HepG2 (cell line): ENCODE results near the gene TMEM86B. TPM values are rescaled to one million over a fixed set of nuclear protein-coding genes. Genes with fewer than 3 reads are reported as not detected.
A peak's percentile ranks its signal among the peaks of the same experiment; 100 is the strongest.

ENCODE experiments used
- ASH2L ChIP-seq: fragments of 300-600, 200-600 bp; sonication (generic); IDR thresholded peaks from 2 replicates; pipeline ENCODE4 v1.7.0; 2017; ENCODE audit warnings: low read depth, mild to moderate bottlenecking, moderate library complexity, mixed read lengths, low read length; ENCODE audit not compliant: insufficient read length
- ERF ChIP-seq: IDR thresholded peaks from 2 replicates; pipeline ENCODE4 v1.6.1; 2018; ENCODE audit warnings: missing biosample characterization, missing genetic modification reagents
- FOXK1 ChIP-seq: sonication (generic); formaldehyde crosslinking; IDR thresholded peaks from 2 replicates; pipeline ENCODE4 v1.4.0; 2020; ENCODE audit warnings: low read depth, missing genetic modification reagents, borderline replicate concordance
- HDAC1 ChIP-seq: sonication (generic); formaldehyde crosslinking; IDR thresholded peaks from 2 replicates; pipeline ENCODE4 v1.5.1; 2020; ENCODE audit warnings: mild to moderate bottlenecking, missing genetic modification reagents
- HNF4G ChIP-seq, 2 experiments: sonication (generic) in 1 of 2; formaldehyde crosslinking in 1 of 2; IDR thresholded peaks; 2 replicates each; pipeline versions ENCODE4 v1.4.0 to v1.6.1; 2011 to 2020; ENCODE audit warnings: borderline replicate concordance in 2 of 2, low read depth in 2 of 2, mild to moderate bottlenecking in 2 of 2, low read length in 1 of 2, missing genetic modification reagents in 1 of 2, moderate library complexity in 1 of 2
- MED1 ChIP-seq: sonication (generic); formaldehyde crosslinking; IDR thresholded peaks from 2 replicates; pipeline ENCODE4 v1.4.0; 2020; ENCODE audit warnings: missing genetic modification reagents
- MIXL1 ChIP-seq: IDR thresholded peaks from 2 replicates; pipeline ENCODE4 v1.6.1; 2016
- PITX1 ChIP-seq: sonication (generic); formaldehyde crosslinking; IDR thresholded peaks from 2 replicates; pipeline ENCODE4 v1.5.1; 2020; ENCODE audit warnings: mild to moderate bottlenecking, missing genetic modification reagents
- POLR2AphosphoS2 ChIP-seq: IDR thresholded peaks from 2 replicates; pipeline ENCODE4 v1.6.1; 2011; ENCODE audit warnings: low read depth, low read length, improper control_type of control experiment
- TBP ChIP-seq: sonication (generic); formaldehyde crosslinking; IDR thresholded peaks from 2 replicates; pipeline ENCODE4 v1.5.0; 2020; ENCODE audit warnings: missing genetic modification reagents
- TFE3 ChIP-seq: IDR thresholded peaks from 2 replicates; pipeline ENCODE4 v1.6.1; 2016
- ZHX2 ChIP-seq, 2 experiments: sonication (generic) in 1 of 2; formaldehyde crosslinking in 1 of 2; IDR thresholded peaks; 2 replicates each; pipeline versions ENCODE4 v1.6.1 to v1.9.0; 2014 to 2022; ENCODE audit warnings: antibody characterized with exemption in 1 of 2, borderline replicate concordance in 1 of 2, inconsistent platforms in 1 of 2, low read depth in 1 of 2, missing genetic modification reagents in 1 of 2
- ZNF558 ChIP-seq: sonication (generic); formaldehyde crosslinking; IDR thresholded peaks from 2 replicates; pipeline ENCODE4 v1.9.0; 2022; ENCODE audit warnings: mild to moderate bottlenecking, missing genetic modification reagents, borderline replicate concordance
- ZNF614 ChIP-seq: IDR thresholded peaks from 2 replicates; pipeline ENCODE4 v1.6.1; 2018; ENCODE audit warnings: missing biosample characterization, missing genetic modification reagents, inconsistent platforms, borderline replicate concordance
- polyA plus RNA-seq, 8 experiments: library from polyadenylated mRNA; depleted of rRNA in 3 of 8; stranded (reverse) in 7 of 8; unstranded in 1 of 8; fragments of >200 nt; fragmentation: Illumina TruSeq in 4 of 8; extraction: Trizol in 4 of 8; gene quantifications; 2 replicates each; pipeline versions ENCODE4 v1.2.1 to v1.2.3, GENCODE V29; 2011 to 2016; ENCODE audit warnings: low read depth in 4 of 8, missing spikeins in 1 of 8, mixed read lengths in 1 of 8; ENCODE audit not compliant: insufficient read depth in 1 of 8
- total RNA-seq, 5 experiments: library from RNA; depleted of rRNA; stranded (reverse); fragments of >200 nt; fragmentation: Illumina TruSeq; extraction: Trizol; gene quantifications; 2 replicates each; pipeline ENCODE4 v1.2.3, GENCODE V29; 2016; ENCODE audit warnings: low read depth in 1 of 5
- TF ChIP-seq, protein P1 (sequence below): IDR thresholded peaks from 2 replicates; pipeline ENCODE4 v1.6.1; 2016; ENCODE audit warnings: missing compliant biosample characterization, missing genetic modification reagents, borderline replicate concordance
- TF ChIP-seq, protein P2 (sequence below): sonication (generic); formaldehyde crosslinking; IDR thresholded peaks from 2 replicates; pipeline ENCODE4 v1.4.0; 2020; ENCODE audit warnings: missing genetic modification reagents

The TMEM86B gene
- total and polyA plus RNA-seq, 2 of the 13 experiments (the other 11 are each of a cell fraction or from before 2014, with no cell fraction given), result 7.7 to 9.6 TPM

GRCh38 chr19:55256562-55257460, 28.2 kb upstream of the TMEM86B start (continued):
- TF ChIP-seq PITX1, result peak; percentile 92
- peak; percentile 22; the same call in 1 of the 2 replicates for TF ChIP-seq MIXL1
- peak; percentile 33; the same call in 1 of the 2 replicates for TF ChIP-seq HNF4G (IDR thresholded peaks at IDR 0.05; ENCODE audit: borderline replicate concordance, low read depth, low read length)
- TF ChIP-seq HNF4G (CRISPR knock-in tag; IDR thresholded peaks at IDR 0.05; ENCODE audit: borderline replicate concordance, low read depth), result no peak
- TF ChIP-seq ZHX2 (IDR thresholded peaks at IDR 0.05; ENCODE audit: low read depth), result no peak
- no peak for TF ChIP-seq ZHX2 (CRISPR knock-in tag; IDR thresholded peaks at IDR 0.05; ENCODE audit: borderline replicate concordance)
- no peak for TF ChIP-seq TBP (CRISPR knock-in tag)
- TF ChIP-seq HDAC1, result 0 out of 2 replicates have a peak, but pooled peaks have one; percentile 44
- TF ChIP-seq, protein P1, sequence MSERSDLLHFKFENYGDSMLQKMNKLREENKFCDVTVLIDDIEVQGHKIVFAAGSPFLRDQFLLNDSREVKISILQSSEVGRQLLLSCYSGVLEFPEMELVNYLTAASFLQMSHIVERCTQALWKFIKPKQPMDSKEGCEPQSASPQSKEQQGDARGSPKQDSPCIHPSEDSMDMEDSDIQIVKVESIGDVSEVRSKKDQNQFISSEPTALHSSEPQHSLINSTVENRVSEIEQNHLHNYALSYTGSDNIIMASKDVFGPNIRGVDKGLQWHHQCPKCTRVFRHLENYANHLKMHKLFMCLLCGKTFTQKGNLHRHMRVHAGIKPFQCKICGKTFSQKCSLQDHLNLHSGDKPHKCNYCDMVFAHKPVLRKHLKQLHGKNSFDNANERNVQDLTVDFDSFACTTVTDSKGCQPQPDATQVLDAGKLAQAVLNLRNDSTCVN (CRISPR knock-in tag), result peak; percentile 15; the same call in 1 of the 2 replicates
- TF ChIP-seq FOXK1 (CRISPR knock-in tag), result no peak
- peak; percentile 90 for TF ChIP-seq MED1 (CRISPR knock-in tag)
- no peak for TF ChIP-seq ASH2L
- peak; percentile 93 for TF ChIP-seq TFE3 (CRISPR knock-in tag)
- TF ChIP-seq, protein P2, sequence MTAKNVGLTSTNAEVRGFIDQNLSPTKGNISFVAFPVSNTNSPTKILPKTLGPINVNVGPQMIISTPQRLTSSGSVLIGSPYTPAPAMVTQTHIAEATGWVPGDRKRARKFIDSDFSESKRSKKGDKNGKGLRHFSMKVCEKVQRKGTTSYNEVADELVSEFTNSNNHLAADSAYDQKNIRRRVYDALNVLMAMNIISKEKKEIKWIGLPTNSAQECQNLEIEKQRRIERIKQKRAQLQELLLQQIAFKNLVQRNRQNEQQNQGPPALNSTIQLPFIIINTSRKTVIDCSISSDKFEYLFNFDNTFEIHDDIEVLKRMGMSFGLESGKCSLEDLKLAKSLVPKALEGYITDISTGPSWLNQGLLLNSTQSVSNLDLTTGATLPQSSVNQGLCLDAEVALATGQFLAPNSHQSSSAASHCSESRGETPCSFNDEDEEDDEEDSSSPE, result peak; percentile 43; the same call in 1 of the 2 replicates
- no peak for TF ChIP-seq ERF (CRISPR knock-in tag)
- no peak for TF ChIP-seq ZNF558 (CRISPR knock-in tag)
- no peak for TF ChIP-seq POLR2AphosphoS2
- TF ChIP-seq ZNF614 (CRISPR knock-in tag), result peak; percentile 44; the same call in 1 of the 2 replicates
